ENCODE measurements around the gene SECISBP2. TPM values are rescaled to one million over a fixed set of nuclear protein-coding genes. Genes with fewer than 3 reads are reported as not detected.

SECISBP2 gene
- total and polyA plus RNA-seq, 2 of the 13 experiments (the other 11 are each of a cell fraction or from before 2014, with no cell fraction given): 32.4 to 38.0 TPM

DNA sequence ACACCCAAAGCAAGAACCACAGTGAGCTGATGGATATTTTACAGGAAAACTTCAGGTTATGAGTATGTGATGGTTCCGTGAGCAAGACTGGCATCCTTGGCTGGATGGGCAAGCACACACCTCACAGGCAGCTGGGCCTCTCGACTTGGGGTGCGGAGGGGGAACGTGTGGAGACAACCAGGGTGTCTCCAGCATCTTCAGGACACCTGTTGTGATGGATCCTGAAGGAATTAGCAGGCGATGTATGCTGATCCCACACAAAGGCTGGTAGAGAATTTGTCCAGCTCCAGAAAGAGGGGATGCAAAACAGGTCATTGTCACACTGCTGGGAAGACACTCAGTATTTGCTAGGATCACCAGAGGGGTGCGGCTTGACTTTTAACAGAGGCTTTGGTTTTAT, 42.7 kb downstream of the SECISBP2 start:
- no peak for FAIRE-seq
- Histone ChIP-seq H3K36me3 (replicated peaks in 1 of 2; ENCODE audit: control insufficient read depth in 1 of 2, insufficient read depth in 2 of 2, low read length in 2 of 2) (peaks cover 13 to 33% of the 10 kb centered on the region in 2 experiments), H4K20me1 (ENCODE audit: insufficient read depth, low read length) (no peaks in the 10 kb centered on the region), H3K4me2 (ENCODE audit: low read depth, low read length) (no peak overlapping the region), H3K9me3 (ENCODE audit: low read length) (no peaks in the 10 kb centered on the region), H3K27me3 (ENCODE audit: control insufficient read depth in 1 of 2, insufficient read depth in 2 of 2, low read length in 2 of 2) (no peaks in the 10 kb centered on the region), H3K27ac (ENCODE audit: extremely low read length, insufficient read depth, low read length) (no peak overlapping the region), H3K4me1 (ENCODE audit: insufficient read depth, low read length) (peaks cover 83% of the 10 kb centered on the region), H2AFZ (ENCODE audit: low read length) (no peak overlapping the region), H3K4me3 (replicated peaks in 1 of 3; ENCODE audit: insufficient read depth in 1 of 3, low read depth in 2 of 3, low read length in 3 of 3) (no peak overlapping the region), H3K9ac (ENCODE audit: insufficient read depth, low read depth, low read length) (no peak overlapping the region), H3K79me2 (ENCODE audit: insufficient read depth, low read length) (no peaks in the 10 kb centered on the region)
- 98% methylated on average over 6 of the region's 6 CpGs for WGBS (ENCODE audit: low lambda C conversion rate)
- in situ Hi-C loops (cut with HindIII; ENCODE audit: extremely low pct_ligation_motif_present, low pct_unique_long_range_greater_than_20kb) (no loop called here), intact Hi-C loops (cut with micrococcal nuclease; ENCODE audit: unreplicated experiment) (no loop called here)
- ATAC-seq: no peak
- TF ChIP-seq ZNF775 (CRISPR knock-in tag; IDR thresholded peaks at IDR 0.05; ENCODE audit: borderline replicate concordance) (no peak), ZNF780A (CRISPR knock-in tag; IDR thresholded peaks at IDR 0.05) (no peak), TCF12 (IDR thresholded peaks at IDR 0.05) (no peak), TCF12 (CRISPR knock-in tag; IDR thresholded peaks at IDR 0.05) (no peak), PHF21A (CRISPR knock-in tag; IDR thresholded peaks at IDR 0.05) (no peak), ZBTB20 (CRISPR knock-in tag; IDR thresholded peaks at IDR 0.05; ENCODE audit: borderline replicate concordance, low read depth) (no peak), ZNF850 (CRISPR knock-in tag; conservative IDR thresholded peaks at IDR 0.05) (no peak), GPN1 (CRISPR knock-in tag; IDR thresholded peaks at IDR 0.05; ENCODE audit: borderline replicate concordance) (no peak)
- BruUV-seq (replicated peaks): no TSS peak
- POLR2A ChIA-PET: no interaction called here
- DNase-seq (ENCODE audit: low spot score): no peak
- CTCF ChIA-PET (ENCODE audit: low intra/inter-chr PET ratio, low total read pairs): no interaction called here

- CTCF ChIA-PET (ENCODE audit: low intra/inter-chr PET ratio, low total read pairs): no interaction called here
- H3K36me3 ChIP-seq (replicated peaks in 1 of 2; ENCODE audit: control insufficient read depth in 1 of 2, insufficient read depth in 2 of 2, low read length in 2 of 2): peaks cover 13 to 33% of the 10 kb centered on the region in 2 experiments
- POLR2A ChIA-PET: no interaction called here
- TF ChIP-seq ZNF143 (CRISPR knock-in tag; IDR thresholded peaks at IDR 0.05) (no peak), ZNF619 (CRISPR knock-in tag; IDR thresholded peaks at IDR 0.05) (no peak), ZNF792 (CRISPR knock-in tag; IDR thresholded peaks at IDR 0.05) (no peak), SMARCC2 (IDR thresholded peaks at IDR 0.05) (no peak), SP140L (CRISPR knock-in tag; IDR thresholded peaks at IDR 0.05; ENCODE audit: borderline replicate concordance) (no peak), NONO (IDR thresholded peaks at IDR 0.05) (no peak), NONO (CRISPR knock-in tag; conservative IDR thresholded peaks at IDR 0.05) (no peak), PLRG1 (conservative IDR thresholded peaks at IDR 0.05) (no peak), GATAD1 (CRISPR knock-in tag; IDR thresholded peaks at IDR 0.05) (no peak)
- TF ChIP-seq, protein P1, sequence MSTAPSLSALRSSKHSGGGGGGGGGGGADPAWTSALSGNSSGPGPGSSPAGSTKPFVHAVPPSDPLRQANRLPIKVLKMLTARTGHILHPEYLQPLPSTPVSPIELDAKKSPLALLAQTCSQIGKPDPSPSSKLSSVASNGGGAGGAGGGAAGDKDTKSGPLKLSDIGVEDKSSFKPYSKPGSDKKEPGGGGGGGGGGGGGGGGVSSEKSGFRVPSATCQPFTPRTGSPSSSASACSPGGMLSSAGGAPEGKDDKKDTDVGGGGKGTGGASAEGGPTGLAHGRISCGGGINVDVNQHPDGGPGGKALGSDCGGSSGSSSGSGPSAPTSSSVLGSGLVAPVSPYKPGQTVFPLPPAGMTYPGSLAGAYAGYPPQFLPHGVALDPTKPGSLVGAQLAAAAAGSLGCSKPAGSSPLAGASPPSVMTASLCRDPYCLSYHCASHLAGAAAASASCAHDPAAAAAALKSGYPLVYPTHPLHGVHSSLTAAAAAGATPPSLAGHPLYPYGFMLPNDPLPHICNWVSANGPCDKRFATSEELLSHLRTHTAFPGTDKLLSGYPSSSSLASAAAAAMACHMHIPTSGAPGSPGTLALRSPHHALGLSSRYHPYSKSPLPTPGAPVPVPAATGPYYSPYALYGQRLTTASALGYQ (CRISPR knock-in tag; IDR thresholded peaks at IDR 0.05): no peak
Observed at GRCh38 chr9:89361816-89362646, 43.7 kb downstream of the SECISBP2 start.

More at GRCh38 chr9:89361816-89362646, 43.7 kb downstream of the SECISBP2 start:
- ATAC-seq (no peak), DNase-seq (ENCODE audit: low spot score) (no peak), FAIRE-seq (no peak)
- peaks cover 74% of the 10 kb centered on the region for H3K4me1 ChIP-seq (ENCODE audit: insufficient read depth, low read length)
- no peaks in the 10 kb centered on the region for H3K9me3 ChIP-seq (ENCODE audit: low read length)
- H2AFZ ChIP-seq (ENCODE audit: low read length): no peak overlapping the region
- in situ Hi-C loops (cut with HindIII; ENCODE audit: extremely low pct_ligation_motif_present, low pct_unique_long_range_greater_than_20kb) (no loop called here), intact Hi-C loops (cut with micrococcal nuclease; ENCODE audit: unreplicated experiment) (no loop called here)
- WGBS (ENCODE audit: low lambda C conversion rate): 90% methylated on average over 3 of the region's 9 CpGs
- no peaks in the 10 kb centered on the region for H3K79me2 ChIP-seq (ENCODE audit: insufficient read depth, low read length)
- H4K20me1 ChIP-seq (ENCODE audit: insufficient read depth, low read length): no peaks in the 10 kb centered on the region
- no peak overlapping the region for H3K4me3 ChIP-seq (replicated peaks in 1 of 3; ENCODE audit: insufficient read depth in 1 of 3, low read depth in 2 of 3, low read length in 3 of 3)
- no peak overlapping the region for H3K4me2 ChIP-seq (ENCODE audit: low read depth, low read length)
- H3K27me3 ChIP-seq (ENCODE audit: control insufficient read depth in 1 of 2, insufficient read depth in 2 of 2, low read length in 2 of 2): no peaks in the 10 kb centered on the region
- no peak overlapping the region for H3K27ac ChIP-seq (ENCODE audit: extremely low read length, insufficient read depth, low read length)
- H3K9ac ChIP-seq (ENCODE audit: insufficient read depth, low read depth, low read length): no peak overlapping the region
- no TSS peak for BruUV-seq (replicated peaks)
